ENCODE results near the gene B3GNT3.
"Not testable (repeated sequence)": the region's sequence is repeated elsewhere in the genome, so short reads cannot be mapped to it uniquely, and the experiment has no call there.

B3GNT3 gene

GRCh38 chr19:17765069-17765618 is 29.8 kb upstream of the B3GNT3 start:
- in situ Hi-C loops (cut with MboI; ENCODE audit: low sequenced_read_pairs): no loop called here

- in situ Hi-C loops (cut with MboI; ENCODE audit: low sequenced_read_pairs): no loop called here
These were observed 28.3 kb upstream of the B3GNT3 start for GRCh38 chr19:17766543-17767131.

- in situ Hi-C loops (cut with MboI; ENCODE audit: low sequenced_read_pairs): no loop called here
These were observed 27.4 kb upstream of the B3GNT3 start for GRCh38 chr19:17767559-17767958.

- in situ Hi-C loops (cut with MboI; ENCODE audit: low sequenced_read_pairs): no loop called here
These were observed 24.3 kb upstream of the B3GNT3 start for GRCh38 chr19:17770613-17771012.

- in situ Hi-C loops (cut with MboI; ENCODE audit: low sequenced_read_pairs): no loop called here
These were observed 22.8 kb upstream of the B3GNT3 start for GRCh38 chr19:17772172-17772571.

GRCh38 chr19:17775245-17775927 is 19.6 kb upstream of the B3GNT3 start:
- in situ Hi-C loops (cut with MboI; ENCODE audit: low sequenced_read_pairs): no loop called here

- in situ Hi-C loops (cut with MboI; ENCODE audit: low sequenced_read_pairs): no loop called here
These were observed 18.7 kb upstream of the B3GNT3 start for GRCh38 chr19:17775991-17776803.

- in situ Hi-C loops (cut with MboI; ENCODE audit: low sequenced_read_pairs): not testable (repeated sequence)
These were observed 17.1 kb upstream of the B3GNT3 start for GRCh38 chr19:17777840-17778239.

- in situ Hi-C loops (cut with MboI; ENCODE audit: low sequenced_read_pairs): no loop called here
These were observed 16.5 kb upstream of the B3GNT3 start for GRCh38 chr19:17778251-17778967.

GRCh38 chr19:17778968-17779929 is 15.7 kb upstream of the B3GNT3 start:
- in situ Hi-C loops (cut with MboI; ENCODE audit: low sequenced_read_pairs): no loop called here

GRCh38 chr19:17780781-17781180 is 14.2 kb upstream of the B3GNT3 start:
- in situ Hi-C loops (cut with MboI; ENCODE audit: low sequenced_read_pairs): no loop called here

GRCh38 chr19:17783721-17784120 is 11.2 kb upstream of the B3GNT3 start:
- in situ Hi-C loops (cut with MboI; ENCODE audit: low sequenced_read_pairs): not testable (repeated sequence)

- in situ Hi-C loops (cut with MboI; ENCODE audit: low sequenced_read_pairs): no loop called here
These were observed 10.5 kb upstream of the B3GNT3 start for GRCh38 chr19:17784201-17785008.

- in situ Hi-C loops (cut with MboI; ENCODE audit: low sequenced_read_pairs): no loop called here
These were observed 7.5 kb upstream of the B3GNT3 start for GRCh38 chr19:17787274-17787913.

- in situ Hi-C loops (cut with MboI; ENCODE audit: low sequenced_read_pairs): no loop called here
These were observed 6.3 kb upstream of the B3GNT3 start for GRCh38 chr19:17788632-17789031.

GRCh38 chr19:17790059-17790780 is 4.7 kb upstream of the B3GNT3 start:
- in situ Hi-C loops (cut with MboI; ENCODE audit: low sequenced_read_pairs): no loop called here

GRCh38 chr19:17794412-17794730 is 567 bp upstream of the B3GNT3 start:
- in situ Hi-C loops (cut with MboI; ENCODE audit: low sequenced_read_pairs): no loop called here

- in situ Hi-C loops (cut with MboI; ENCODE audit: low sequenced_read_pairs): no loop called here
These were observed 538 bp downstream of the B3GNT3 start for GRCh38 chr19:17795495-17795856.
